Lung (tissue), 12 donors: ENCODE data around the gene CLDND1. TPM values are rescaled to one million over a fixed set of nuclear protein-coding genes. Genes with fewer than 3 reads are reported as not detected.
"Not testable (repeated sequence)": the region's sequence is repeated elsewhere in the genome, so short reads cannot be mapped to it uniquely, and the experiment has no call there.

ENCODE experiments used
- ATAC-seq: fragments of 200-7000 bp; cut with Tn5 transposase; one replicate; pipeline ENCODE4 v1.9.1; 2020; ENCODE audit warnings: moderate number of reproducible peaks; ENCODE audit not compliant: insufficient read depth, low FRiP score
- DNase-seq, 3 donors: peaks; one replicate each; pipeline ENCODE4 v3.0.0-alpha.2; 2013 to 2017
- H3K27ac ChIP-seq, 2 donors: one replicate each; pipeline ENCODE4 v1.5.1; 2013; ENCODE audit warnings: mild to moderate bottlenecking in 2 of 2, moderate library complexity in 2 of 2, control low read depth in 1 of 2, inconsistent platforms in 1 of 2, low read depth in 1 of 2, low read length in 1 of 2
- H3K27me3 ChIP-seq, 3 donors: one replicate each; pipeline ENCODE4 v1.5.1; 2013; ENCODE audit warnings: low read length in 2 of 3; ENCODE audit not compliant: control insufficient read depth in 3 of 3, insufficient read depth in 3 of 3
- H3K36me3 ChIP-seq, 4 donors: one replicate each; pipeline ENCODE4 v1.5.1; 2013; ENCODE audit warnings: low read length in 4 of 4, mild to moderate bottlenecking in 1 of 4, moderate library complexity in 1 of 4; ENCODE audit not compliant: control insufficient read depth in 4 of 4, insufficient read depth in 4 of 4
- H3K4me1 ChIP-seq, 5 donors: one replicate each; pipeline ENCODE4 v1.5.1; 2013; ENCODE audit warnings: low read length in 5 of 5, mild to moderate bottlenecking in 2 of 5, moderate library complexity in 1 of 5; ENCODE audit not compliant: control insufficient read depth in 5 of 5, insufficient read depth in 5 of 5
- H3K4me3 ChIP-seq: one replicate; pipeline ENCODE4 v1.5.1; 2013; ENCODE audit warnings: mild to moderate bottlenecking, control low read depth, moderate library complexity
- H3K9ac ChIP-seq, 2 donors: one replicate each; pipeline ENCODE4 v1.5.1; 2013; ENCODE audit warnings: low read length in 2 of 2, control low read depth in 1 of 2; ENCODE audit not compliant: insufficient read depth in 1 of 2
- H3K9me3 ChIP-seq, 4 donors: one replicate each; pipeline ENCODE4 v1.5.1; 2013; ENCODE audit warnings: low read length in 3 of 4, mild to moderate bottlenecking in 1 of 4, moderate library complexity in 1 of 4; ENCODE audit not compliant: control insufficient read depth in 4 of 4, insufficient read depth in 3 of 4
- CTCF ChIP-seq: IDR thresholded peaks from 2 replicates; pipeline ENCODE4 v1.5.1; 2012; ENCODE audit warnings: mild to moderate bottlenecking; ENCODE audit errors: control extremely low read depth, extremely low read depth
- WGBS, 2 donors: extraction: QIAGEN DNeasy Blood & Tissue Kit; methylation state at CpG; one replicate each; pipeline ENCODE4 v1.1.7; 2013; 5-methylcytosine and 5-hydroxymethylcytosine counted together
- polyA plus RNA-seq, 2 donors: library from polyadenylated mRNA; stranded (reverse); fragments of 200-250 nt; gene quantifications; one replicate each; pipeline ENCODE4 v1.2.1, GENCODE V29; 2013
- total RNA-seq, 2 donors: library from RNA; depleted of rRNA in 1 of 2; stranded (reverse); fragments of >200 nt in 1 of 2; gene quantifications; one replicate each; pipeline ENCODE4 v1.2.1, GENCODE V29; 2014 to 2021
- donor health status: control.
- donor health status: control.
- donor health status: Bipolar disorder and iron deficiency.
- donor health status: healthy.
- donor health status: DM: yes; HTN: yes; CAD: no.

Gene CLDND1
- total and polyA plus RNA-seq, 4 donors, result 52.6 to 135 (median 70.4) TPM

GRCh38 chr3:98563661-98564281 lies 41.1 kb upstream of the CLDND1 start:
- H3K4me3 ChIP-seq, result no peak overlapping the region
- 64 to 68% methylated on average over 4 of the region's 4 CpGs for WGBS, 2 donors
- H3K4me1 ChIP-seq, result no peaks in the 10 kb centered on the region
- ATAC-seq (no peak), DNase-seq (no peak)
- H3K9me3 ChIP-seq, result no peaks in the 10 kb centered on the region
- H3K27me3 ChIP-seq, result no peaks in the 10 kb centered on the region
- TF ChIP-seq CTCF, result no peak
- H3K36me3 ChIP-seq, result no peaks in the 10 kb centered on the region
- H3K9ac ChIP-seq, result no peak overlapping the region
- H3K27ac ChIP-seq, result no peak overlapping the region

GRCh38 chr3:98561727-98562521 lies 39.2 kb upstream of the CLDND1 start:
- no peak for ATAC-seq
- Histone ChIP-seq H3K4me1 (no peaks in the 10 kb centered on the region), H3K9ac (no peak overlapping the region), H3K27me3 (no peaks in the 10 kb centered on the region), H3K4me3 (no peak overlapping the region), H3K9me3 (no peaks in the 10 kb centered on the region), H3K36me3 (no peaks in the 10 kb centered on the region), H3K27ac (no peak overlapping the region)
- 77 to 82% methylated on average over 5 of the region's 5 CpGs for WGBS, 2 donors
- TF ChIP-seq CTCF, result no peak
- DNase-seq, result no peak

- Histone ChIP-seq H3K9ac (no peak overlapping the region), H3K4me3 (no peak overlapping the region), H3K27ac (no peak overlapping the region), H3K9me3 (no peaks in the 10 kb centered on the region), H3K36me3 (no peaks in the 10 kb centered on the region), H3K27me3 (no peaks in the 10 kb centered on the region), H3K4me1 (no peaks in the 10 kb centered on the region)
- DNase-seq (no peak), ATAC-seq (no peak)
- 91 to 96% methylated on average over 2 of the region's 2 CpGs for WGBS, 2 donors
- TF ChIP-seq CTCF, result no peak
Measured at GRCh38 chr3:98560911-98561310, 38.2 kb upstream of the CLDND1 start.

- not testable (repeated sequence) for ATAC-seq
Measured at GRCh38 chr3:98559769-98560168, 37.1 kb upstream of the CLDND1 start.

More at GRCh38 chr3:98559769-98560168, 37.1 kb upstream of the CLDND1 start:
- not testable (repeated sequence) for H3K27me3 ChIP-seq, H3K36me3 ChIP-seq, H3K4me1 ChIP-seq, DNase-seq, H3K9ac ChIP-seq, H3K9me3 ChIP-seq, H3K27ac ChIP-seq, H3K4me3 ChIP-seq
- 97 to 100% methylated on average over 2 of the region's 2 CpGs for WGBS, 2 donors
